ENCODE results near the gene SPEM3.

DNA sequence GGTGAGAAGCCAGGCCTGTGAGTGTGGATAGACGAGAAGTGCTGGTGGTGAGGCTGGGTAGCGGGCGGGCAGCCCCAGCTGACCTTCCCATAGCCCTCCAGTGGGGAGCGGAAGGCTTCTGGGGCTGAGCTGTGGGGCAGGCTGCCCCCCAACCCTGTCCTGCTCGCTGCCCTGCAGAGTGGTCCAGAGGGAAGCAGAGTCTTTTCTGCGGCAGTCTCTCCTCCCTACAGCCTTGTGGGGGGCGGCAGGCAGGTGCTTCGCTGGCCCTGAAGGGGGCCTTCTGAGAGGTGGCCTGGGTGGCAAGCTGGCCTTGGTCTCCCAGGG is 17.3 kb upstream of the SPEM3 start:
- TF ChIP-seq CTCF (IDR thresholded peaks at IDR 0.05; ENCODE audit: poor library complexity) = no peak
- no peak for TF ChIP-seq EZH2 (IDR thresholded peaks at IDR 0.05; ENCODE audit: borderline replicate concordance)
